Measurements from ENCODE around the gene LRAT.
"Not testable (repeated sequence)": the region's sequence is repeated elsewhere in the genome, so short reads cannot be mapped to it uniquely, and the experiment has no call there.

LRAT gene

DNA sequence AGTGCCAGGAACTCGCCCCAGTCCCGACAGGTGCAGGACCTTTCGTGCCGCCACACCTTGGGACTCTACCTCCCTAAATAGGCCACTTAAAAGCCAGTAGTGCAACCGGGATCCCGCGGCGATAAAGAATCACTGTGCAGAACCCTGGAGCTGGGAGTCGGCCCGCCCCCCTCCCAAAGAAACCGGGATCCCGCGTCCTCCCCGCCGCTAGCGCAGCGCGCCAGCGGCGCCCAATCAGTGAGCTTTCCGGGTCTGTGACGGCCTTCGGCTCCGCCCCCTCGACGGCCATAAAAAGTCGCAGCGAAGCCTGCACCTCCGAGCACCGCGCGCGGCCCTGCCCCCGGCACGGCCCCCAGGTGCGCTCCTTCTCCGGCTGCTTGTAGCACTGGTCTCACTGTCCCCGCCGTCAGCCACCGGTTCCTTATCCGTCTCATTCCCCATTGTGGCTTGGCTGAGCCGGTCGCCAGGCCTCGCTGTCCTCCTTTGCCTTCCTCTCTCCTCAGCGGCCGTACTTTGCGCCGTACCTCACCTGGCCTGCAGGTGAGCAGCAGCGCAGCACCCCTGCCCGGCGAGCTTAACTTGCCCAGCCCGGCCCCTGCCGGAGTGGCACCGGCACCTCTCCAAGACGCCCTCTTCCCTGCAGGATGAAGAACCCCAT is at the start of gene LRAT:
TSS of gene LRAT (plus strand) at position 318 of the 658 bp plus-strand sequence. CDS start at position 645, 327 bp downstream.
- peak; percentile 66 for DNase-seq (ENCODE audit: low spot score)

GRCh38 chr4:154707877-154708276 is 35.9 kb upstream of the LRAT start:
- no peak for DNase-seq (ENCODE audit: low spot score)

- DNase-seq (ENCODE audit: low spot score), result no peak
Observed at GRCh38 chr4:154709550-154709949, 34.2 kb upstream of the LRAT start.

- DNase-seq (ENCODE audit: low spot score), result no peak
Observed at GRCh38 chr4:154711522-154711921, 32.3 kb upstream of the LRAT start.

GRCh38 chr4:154714339-154715040 is 29.3 kb upstream of the LRAT start:
- no peak for DNase-seq (ENCODE audit: low spot score)

DNA sequence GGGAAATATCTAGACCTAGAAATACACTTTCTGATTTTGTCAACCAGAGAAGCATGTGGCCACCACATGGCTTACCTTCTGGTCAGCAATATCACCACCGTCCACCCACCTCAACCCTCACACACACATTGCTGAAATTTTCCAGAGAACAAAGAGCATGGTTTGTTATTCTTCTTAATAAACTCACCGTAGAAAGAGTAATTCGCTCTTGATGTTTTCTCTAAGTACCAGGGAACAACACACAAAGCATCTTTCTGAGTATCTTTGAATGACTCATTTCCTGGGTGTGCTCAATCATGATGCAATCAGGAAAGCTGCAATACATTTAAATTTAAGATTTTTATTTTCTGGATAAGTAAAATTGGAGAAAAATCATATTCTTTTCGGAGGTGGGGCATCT is 24.7 kb upstream of the LRAT start:
- DNase-seq (ENCODE audit: low spot score), result no peak

DNA sequence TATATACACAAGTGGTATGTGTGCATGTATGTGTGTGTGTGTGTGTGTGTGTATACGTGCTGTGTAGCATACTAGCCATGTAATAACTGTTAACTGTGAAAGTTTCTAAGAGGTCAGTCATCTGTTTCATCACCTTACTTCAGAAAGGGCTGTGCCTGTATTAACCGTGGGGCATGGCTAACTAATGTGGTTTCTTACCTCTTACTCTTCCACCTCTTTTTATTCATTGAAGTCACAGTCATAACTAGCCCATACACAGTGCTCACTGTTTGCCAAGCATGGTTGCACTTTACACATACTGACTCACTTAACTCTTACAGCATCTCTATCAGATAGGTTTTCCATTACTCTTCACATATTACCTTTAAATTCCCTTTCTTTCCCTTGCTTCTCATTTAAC is 23.7 kb upstream of the LRAT start:
- no peak for DNase-seq (ENCODE audit: low spot score)

DNA sequence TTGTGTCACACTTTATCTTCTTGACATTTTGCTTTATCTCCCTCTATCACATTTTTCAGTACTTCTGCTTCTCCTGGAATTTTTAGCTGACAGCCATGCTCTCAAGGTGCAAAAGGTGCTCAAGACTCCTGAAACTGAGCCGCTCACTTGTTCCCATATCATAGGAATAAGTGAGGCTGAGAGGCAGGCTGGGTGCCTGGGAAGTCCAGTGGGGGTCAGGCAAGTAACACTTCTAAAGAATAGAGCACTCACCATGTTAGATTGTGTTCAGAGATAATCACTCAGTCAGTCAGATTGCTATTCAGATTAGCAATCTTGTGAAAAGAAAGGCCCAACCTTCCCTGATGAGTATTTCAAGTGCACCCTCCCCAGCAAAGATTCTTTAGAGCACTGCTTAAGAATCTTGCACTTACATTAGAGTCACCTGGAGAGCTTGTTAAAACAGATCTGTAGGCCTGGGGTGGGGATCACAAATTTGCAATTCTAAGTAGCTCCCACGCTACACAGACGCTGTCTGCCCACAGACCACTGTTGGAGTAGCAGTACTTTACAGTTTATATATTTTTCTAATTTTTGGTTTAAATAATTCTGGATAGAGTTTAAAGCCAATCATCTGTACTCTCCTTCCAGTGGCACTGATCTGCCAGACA is 23.1 kb upstream of the LRAT start:
- no peak for DNase-seq (ENCODE audit: low spot score)

GRCh38 chr4:154722262-154722661 is 21.5 kb upstream of the LRAT start:
- no peak for DNase-seq (ENCODE audit: low spot score)

GRCh38 chr4:154723601-154724000 is 20.2 kb upstream of the LRAT start:
- not testable (repeated sequence) for DNase-seq (ENCODE audit: low spot score)

DNA sequence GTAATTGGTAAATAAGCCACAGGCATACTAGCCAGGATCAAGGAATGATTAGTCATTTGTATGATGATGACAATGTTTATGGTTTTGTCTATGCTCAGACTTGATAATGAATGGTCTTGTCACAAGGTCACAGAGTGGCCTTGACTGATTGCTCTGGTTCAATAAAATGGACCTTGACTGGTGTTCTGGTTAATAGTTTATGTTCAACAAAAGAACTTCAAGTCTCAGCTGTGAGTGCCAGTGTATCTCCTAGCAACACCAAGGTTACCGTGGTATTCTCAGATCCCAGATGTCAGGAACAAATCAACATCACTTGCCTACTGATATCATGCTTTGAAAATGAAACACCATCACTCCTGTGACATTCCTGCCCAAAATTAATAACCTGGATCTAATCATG is 16.3 kb upstream of the LRAT start:
- DNase-seq (ENCODE audit: low spot score), result no peak

DNA sequence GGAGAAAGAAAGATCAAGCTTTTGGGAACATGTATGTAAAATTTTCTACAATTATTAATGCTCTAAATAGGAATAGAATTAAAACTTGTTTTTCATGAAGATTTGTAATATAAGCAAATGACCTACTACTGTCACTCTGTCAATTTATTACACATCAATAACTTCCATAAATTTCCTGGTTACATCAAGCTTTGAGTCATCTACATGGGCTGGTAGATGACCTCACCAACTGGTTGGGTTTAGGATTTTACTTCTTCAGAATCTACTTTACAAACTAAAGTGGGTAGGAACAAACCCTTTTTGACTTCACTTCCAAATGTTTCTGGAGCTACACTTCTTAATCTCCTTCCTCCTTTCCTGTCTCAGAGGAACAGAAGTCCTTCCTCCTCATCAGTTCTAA is 12.0 kb upstream of the LRAT start:
- no peak for DNase-seq (ENCODE audit: low spot score)

DNA sequence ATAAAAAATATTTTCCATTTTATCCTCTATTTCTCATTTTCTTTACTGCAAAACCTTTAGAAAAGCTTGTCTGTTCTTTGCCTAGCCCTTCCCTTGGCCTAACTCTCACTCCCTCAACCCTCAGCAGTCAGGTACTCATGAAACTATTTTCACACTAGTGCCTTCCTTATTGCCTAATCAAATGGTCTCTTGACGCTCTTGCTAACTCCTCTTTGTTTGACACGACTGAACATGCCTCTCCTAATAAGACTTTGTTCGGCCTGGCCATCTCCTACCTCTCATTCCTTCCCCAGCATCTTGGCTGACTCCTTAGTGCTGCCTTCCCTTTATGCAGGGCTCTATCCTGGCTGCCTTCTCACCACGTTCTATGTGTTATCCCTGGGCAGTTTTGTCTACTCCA is 11.1 kb upstream of the LRAT start:
- DNase-seq (ENCODE audit: low spot score), result no peak

DNA sequence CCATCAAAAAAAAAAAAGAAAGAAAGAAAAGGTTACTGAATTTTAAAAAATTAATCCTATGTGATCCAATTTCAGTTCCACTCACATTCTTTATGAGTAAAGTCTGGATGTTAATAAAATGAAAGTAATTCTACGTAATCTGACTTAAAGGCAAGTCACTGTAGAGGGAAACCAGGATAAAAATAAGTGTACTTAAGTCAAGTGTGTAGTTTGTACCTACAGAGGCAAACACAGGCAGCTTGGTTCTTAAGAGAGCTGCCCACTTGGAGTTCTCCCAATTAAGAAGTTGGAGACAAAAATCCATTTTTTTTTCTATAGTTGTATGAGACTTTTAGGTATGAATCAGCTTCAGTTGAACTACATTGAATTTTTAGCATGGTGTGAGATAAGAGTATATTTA is 7.0 kb upstream of the LRAT start:
- no peak for DNase-seq (ENCODE audit: low spot score)

- no peak for DNase-seq (ENCODE audit: low spot score)
Observed at GRCh38 chr4:154738426-154738825, 5.4 kb upstream of the LRAT start.

DNA sequence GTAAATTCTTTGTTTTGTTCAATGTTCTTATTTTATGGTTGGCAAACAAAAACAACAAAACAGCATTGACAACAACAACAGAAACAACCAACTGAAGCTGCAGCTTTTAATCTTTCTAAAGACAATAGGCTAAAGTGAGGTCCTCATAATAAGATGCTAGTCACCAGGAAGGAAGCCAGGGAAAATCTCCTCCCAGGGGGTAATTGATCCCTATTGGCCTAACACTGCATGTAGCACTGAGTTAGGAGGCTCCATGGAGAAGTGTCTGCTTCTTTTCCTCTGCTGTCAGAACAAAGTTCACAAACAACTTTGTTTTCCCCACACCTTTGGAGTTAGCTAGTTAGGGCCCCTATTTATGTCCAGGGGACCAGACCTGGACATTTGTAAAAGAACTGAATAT is 4.7 kb upstream of the LRAT start:
- no peak for DNase-seq (ENCODE audit: low spot score)

GRCh38 chr4:154740462-154740861 is 3.3 kb upstream of the LRAT start:
- no peak for DNase-seq (ENCODE audit: low spot score)

- DNase-seq (ENCODE audit: low spot score), result no peak
Observed at GRCh38 chr4:154741131-154741665, 2.6 kb upstream of the LRAT start.

DNA sequence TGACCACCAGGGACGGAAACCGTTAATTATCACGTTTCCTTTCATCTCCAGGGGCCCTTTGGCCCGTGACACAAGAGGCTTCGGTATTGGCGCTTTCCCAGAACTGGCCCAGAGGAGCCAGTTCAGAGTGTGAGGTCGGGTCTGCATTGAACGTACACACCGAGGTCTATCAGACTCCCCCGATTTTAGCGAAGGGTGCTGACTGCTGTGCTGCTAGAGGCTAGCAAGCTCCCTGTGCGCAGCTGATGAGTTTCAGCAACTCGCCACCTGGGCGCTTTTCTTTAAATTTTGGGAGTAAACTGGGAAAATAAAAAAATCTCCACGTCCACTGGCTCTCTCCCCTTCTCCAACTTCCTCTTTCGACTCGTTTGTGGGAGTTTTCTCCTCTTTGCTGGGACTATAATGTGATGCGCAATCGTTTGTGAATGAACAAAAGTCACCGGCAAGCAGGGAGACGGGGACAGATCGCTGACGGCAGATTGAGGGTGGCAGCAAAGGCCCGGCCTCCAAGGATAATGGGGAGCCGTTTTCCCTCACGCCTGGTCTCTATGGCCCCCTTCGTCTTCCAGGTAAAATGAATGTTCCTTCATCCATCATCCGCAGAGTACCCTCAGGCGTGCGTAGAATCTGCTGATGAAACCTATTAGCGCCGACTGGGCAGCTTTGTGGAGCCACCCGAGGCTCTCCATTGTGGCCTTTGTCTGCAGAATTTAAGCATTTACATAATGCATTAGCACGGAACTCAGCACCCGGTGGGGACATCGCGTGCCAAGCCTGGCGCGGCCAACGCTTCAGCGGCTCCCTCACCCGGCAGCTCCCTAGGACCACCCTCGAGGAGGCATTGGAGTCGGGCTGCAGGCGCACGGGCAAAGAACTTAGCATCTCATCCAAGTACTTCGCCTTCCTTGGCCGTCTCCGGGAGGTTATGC is 1.6 kb upstream of the LRAT start:
- DNase-seq (ENCODE audit: low spot score), result peak; percentile 17

DNA sequence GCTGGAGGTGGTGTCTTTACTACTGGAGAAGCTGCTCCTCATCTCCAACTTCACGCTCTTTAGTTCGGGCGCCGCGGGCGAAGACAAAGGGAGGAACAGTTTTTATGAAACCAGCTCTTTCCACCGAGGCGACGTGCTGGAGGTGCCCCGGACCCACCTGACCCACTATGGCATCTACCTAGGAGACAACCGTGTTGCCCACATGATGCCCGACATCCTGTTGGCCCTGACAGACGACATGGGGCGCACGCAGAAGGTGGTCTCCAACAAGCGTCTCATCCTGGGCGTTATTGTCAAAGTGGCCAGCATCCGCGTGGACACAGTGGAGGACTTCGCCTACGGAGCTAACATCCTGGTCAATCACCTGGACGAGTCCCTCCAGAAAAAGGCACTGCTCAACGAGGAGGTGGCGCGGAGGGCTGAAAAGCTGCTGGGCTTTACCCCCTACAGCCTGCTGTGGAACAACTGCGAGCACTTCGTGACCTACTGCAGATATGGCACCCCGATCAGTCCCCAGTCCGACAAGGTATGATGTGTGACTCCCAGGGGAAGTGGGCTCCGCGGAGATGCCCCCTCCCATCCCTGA is 634 bp downstream of the LRAT start:
- DNase-seq (ENCODE audit: low spot score), result no peak

GRCh38 chr4:154757713-154758112 is 13.9 kb downstream of the LRAT start:
- no peak for DNase-seq (ENCODE audit: low spot score)

- no peak for DNase-seq (ENCODE audit: low spot score)
Observed at GRCh38 chr4:154760895-154761294, 17.1 kb downstream of the LRAT start.

Measured in AG20443 (cell line).